GM18951 (cell line): ENCODE measurements around the gene DBH.

Experiments
- POLR2A ChIP-seq: IDR thresholded peaks from 4 replicates; pipeline ENCODE4 v1.6.1; 2011; ENCODE audit warnings: mild to moderate bottlenecking; ENCODE audit not compliant: insufficient read length, insufficient read depth; ENCODE audit errors: extremely low read depth
- in situ Hi-C: fragments of 300-500 bp; cut with MboI; formaldehyde crosslinking; loops from one replicate; pipeline ENCODE4 v1.12.0; 2022; ENCODE audit warnings: low sequenced_read_pairs, mixed read lengths, inconsistent platforms; ENCODE audit not compliant: unreplicated experiment

Gene DBH

DNA sequence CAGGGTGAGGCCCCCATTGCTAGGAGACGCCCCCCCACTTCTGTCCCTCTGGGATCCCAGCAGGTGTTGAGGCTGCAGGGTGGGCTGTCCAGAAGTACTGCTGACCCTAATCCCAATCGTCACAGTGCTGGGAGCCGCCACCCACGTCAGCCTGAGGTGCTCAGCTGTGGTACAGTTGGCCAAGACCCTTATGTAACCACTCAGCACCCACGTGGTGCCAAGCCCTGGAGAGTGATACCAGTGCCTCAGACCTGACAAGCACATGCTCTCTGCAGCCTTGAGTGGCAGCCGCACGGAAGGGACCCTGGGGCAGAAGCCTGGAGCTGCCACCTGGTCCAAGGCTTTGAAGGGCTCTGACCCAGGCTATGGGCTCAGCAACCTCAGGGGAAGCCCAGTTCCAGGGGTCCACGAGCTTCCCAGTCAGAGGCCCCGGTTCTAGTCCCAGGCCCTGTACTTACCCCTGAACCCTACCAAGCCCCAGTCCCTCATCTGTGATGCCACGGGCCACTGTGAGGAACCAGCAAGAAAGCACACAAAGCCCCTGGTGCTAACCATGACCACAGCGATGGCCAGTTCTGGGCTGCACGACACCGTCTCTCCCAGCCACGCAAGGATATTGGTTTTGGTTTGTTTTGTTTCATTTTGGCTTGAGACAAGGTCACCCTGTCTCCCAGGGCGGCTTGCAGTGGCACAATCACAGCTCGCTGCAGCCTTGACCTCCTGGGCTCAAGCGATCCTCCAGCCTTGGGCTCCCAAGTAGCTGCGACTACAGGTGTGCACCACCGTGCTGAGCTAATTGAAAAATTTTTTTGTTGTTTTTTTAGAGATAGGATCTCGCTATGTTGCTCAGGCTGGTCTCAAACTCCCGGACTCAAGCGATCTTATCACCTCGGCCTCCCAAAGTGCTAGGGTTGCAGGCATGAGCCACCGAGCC lies 50.7 kb downstream of the DBH start:
- in situ Hi-C loops = no loop called here
- TF ChIP-seq POLR2A = no peak

GRCh38 chr9:133687856-133688761 lies 51.9 kb downstream of the DBH start:
- TF ChIP-seq POLR2A = no peak
- in situ Hi-C loops = no loop called here

DNA sequence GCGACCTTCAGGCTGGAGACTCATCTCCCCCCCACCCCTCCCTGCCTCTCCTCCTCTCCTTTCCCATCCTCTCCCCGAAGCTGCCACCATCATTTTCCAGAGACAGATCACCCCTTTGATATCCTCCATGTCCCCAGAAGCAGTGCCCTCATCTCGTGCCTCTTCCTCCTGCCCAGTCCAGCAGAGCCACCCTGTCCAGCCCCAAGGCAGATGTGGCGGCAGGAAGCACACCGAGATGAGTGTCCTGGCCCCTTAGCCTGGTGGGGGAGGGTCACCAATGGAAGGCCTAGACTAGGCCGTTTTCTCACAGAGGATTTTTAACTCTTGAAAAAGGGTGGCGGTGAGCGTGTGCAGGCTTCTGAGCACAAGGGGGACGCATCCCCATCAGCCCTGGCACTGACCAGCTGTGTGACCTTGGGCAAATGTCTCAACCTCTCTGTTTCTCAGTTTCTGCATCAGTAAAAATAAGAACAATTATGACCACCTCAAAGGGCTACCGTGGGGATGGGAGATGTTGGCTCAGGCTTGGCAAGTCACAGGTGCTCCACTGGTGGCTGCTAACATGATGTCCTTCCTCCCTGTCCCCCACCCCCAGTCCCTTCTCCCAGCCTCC lies 53.1 kb downstream of the DBH start:
- in situ Hi-C loops = no loop called here
- no peak for TF ChIP-seq POLR2A

- no peak for TF ChIP-seq POLR2A
- in situ Hi-C loops = no loop called here
These were observed 54.0 kb downstream of the DBH start for GRCh38 chr9:133690081-133690561.

DNA sequence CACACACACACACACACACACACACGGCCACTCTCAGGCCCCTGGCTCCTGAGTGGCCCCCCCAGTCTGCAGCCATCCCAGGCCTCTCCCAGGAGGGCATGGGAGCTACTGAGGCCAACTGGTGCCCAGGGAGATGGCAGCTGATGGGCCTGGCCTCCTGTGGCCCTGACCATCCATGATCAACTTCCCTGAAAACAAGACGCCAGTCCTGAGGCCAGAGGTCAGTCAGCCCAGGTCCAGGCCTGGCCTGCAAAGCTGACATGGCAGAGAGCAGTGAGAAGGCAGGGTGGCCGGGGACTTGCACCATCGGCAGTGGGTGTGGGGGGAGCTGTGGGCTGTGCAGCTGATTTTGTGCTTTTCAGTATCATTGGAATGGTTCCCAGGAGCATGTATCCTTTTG lies 55.0 kb downstream of the DBH start:
- no peak for TF ChIP-seq POLR2A
- in situ Hi-C loops = no loop called here

- no peak for TF ChIP-seq POLR2A
- in situ Hi-C loops = no loop called here
These were observed 55.6 kb downstream of the DBH start for GRCh38 chr9:133691626-133692363.

DNA sequence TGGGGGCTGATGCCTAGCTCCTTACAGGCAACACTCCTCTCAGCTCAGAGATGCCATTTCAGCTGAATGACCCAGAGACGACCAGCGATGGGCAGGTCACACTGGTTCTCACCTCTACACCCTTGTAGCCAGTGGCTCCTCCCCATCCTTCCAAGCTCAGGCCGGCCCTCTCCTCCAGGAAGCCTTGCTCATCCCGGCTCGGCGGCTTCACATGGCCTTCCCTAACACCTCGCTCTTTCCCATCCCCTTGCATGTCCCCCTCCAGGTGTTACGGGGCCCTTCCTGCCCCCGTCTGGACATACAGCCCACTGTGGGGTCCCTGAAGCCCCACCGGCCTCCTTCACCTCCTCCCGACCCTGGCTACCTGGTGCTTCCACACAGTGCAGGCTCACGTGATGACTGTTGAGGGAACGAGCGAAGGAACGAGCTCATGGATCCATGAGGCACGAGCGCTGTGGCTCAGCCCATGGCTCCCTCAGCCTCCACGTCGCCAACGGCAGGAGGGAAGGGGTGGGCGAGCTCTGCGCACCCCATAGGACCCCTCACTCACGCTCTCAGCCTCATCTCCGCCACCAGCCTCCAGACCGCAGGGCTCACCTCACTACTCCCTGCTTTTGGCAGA lies 56.3 kb downstream of the DBH start:
- in situ Hi-C loops = no loop called here
- no peak for TF ChIP-seq POLR2A

GRCh38 chr9:133693116-133693515 lies 57.0 kb downstream of the DBH start:
- TF ChIP-seq POLR2A = no peak
- in situ Hi-C loops = no loop called here

- TF ChIP-seq POLR2A = no peak
- in situ Hi-C loops = no loop called here
These were observed 57.8 kb downstream of the DBH start for GRCh38 chr9:133693703-133694529.

DNA sequence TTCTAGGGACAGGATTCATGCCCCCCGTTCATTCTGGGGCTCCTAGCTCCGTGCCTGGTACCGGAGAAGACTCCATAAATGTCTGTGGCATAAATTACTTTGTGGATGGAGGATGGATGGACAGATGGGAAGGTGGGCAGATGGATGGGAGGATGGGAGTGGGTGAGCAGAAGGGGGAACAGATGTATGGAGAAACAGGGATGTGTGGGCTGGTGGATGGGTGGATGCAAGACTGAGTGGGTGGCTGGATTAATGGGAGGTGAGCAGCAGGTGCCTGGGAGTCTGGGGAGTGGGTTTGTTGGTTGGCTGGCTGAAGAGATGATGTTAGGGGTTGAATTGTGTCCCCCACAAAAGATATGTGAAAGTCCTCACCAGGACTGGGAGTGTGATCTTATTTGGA lies 58.5 kb downstream of the DBH start:
- no peak for TF ChIP-seq POLR2A
- in situ Hi-C loops = no loop called here

DNA sequence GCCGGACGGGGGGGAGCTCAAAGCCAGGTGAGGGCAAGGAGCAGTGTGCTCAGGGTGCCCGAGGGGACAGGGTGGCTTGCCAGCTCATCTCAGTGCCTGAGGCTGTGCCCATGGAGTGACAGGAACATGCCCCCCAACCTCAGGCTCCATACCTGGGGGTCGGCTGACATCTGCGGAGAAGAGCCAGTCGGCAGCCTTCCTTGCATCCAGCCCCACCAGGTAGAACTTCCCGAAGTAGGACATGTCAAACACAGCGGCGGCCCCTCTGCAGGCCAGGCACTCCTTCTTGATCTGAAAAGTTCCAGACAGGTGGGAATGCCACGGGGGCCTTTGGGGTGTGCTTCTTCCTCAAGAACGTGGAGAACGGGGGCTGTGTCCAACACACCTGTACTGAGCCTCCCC lies 59.9 kb downstream of the DBH start:
- in situ Hi-C loops = no loop called here
- no peak for TF ChIP-seq POLR2A
